Measurements from ENCODE around the gene NMRAL1. TPM values are rescaled to one million over a fixed set of nuclear protein-coding genes. Genes with fewer than 3 reads are reported as not detected.

Gene NMRAL1
- total and polyA plus RNA-seq, 9 donors: 15.0 to 72.7 (median 51.5) TPM

DNA sequence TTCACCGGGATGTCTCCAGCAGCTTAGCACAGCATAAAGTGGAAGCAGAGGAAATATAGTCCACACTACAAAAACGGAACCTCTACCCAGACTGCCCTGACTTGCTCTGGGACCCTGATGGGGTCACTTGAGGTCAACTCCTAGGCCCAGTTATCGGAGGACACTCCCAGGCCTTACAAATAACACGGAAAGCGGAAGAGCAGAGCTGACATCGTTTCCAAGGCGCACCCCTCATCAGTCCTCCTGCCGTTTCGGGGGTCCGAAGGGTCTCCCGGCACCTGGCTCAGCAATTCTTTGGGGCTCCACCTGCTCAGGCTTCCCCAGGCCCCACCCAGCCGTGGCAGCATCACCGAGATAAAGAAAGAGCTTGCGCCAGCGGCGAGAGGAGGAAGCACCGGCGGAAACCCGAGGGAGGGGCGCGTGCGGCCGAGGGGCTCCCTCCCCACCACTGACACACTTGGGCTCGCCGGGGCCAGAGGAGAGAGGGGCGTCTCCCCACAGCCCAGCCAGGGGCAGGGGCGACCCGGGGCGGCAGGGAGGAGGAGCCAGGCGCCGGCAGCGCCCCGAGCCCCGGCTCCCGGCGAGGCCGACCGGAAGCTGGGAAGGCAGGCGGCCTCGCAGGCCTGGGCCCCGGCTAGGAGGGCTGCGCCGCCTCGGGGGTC is 58.8 kb downstream of the NMRAL1 start:
- Histone ChIP-seq H3K9me3 (no peaks in the 10 kb centered on the region), H3K27me3 (no peaks in the 10 kb centered on the region), H3K36me3 (no peaks in the 10 kb centered on the region), H3K4me3 (peak overlapping the region; percentile 90), H3K4me1 (ENCODE audit: insufficient read depth) (peaks cover 4% of the 10 kb centered on the region), H3K27ac (peak overlapping the region in 1 of 2 donors; percentile 45)
- TF ChIP-seq, protein P1, sequence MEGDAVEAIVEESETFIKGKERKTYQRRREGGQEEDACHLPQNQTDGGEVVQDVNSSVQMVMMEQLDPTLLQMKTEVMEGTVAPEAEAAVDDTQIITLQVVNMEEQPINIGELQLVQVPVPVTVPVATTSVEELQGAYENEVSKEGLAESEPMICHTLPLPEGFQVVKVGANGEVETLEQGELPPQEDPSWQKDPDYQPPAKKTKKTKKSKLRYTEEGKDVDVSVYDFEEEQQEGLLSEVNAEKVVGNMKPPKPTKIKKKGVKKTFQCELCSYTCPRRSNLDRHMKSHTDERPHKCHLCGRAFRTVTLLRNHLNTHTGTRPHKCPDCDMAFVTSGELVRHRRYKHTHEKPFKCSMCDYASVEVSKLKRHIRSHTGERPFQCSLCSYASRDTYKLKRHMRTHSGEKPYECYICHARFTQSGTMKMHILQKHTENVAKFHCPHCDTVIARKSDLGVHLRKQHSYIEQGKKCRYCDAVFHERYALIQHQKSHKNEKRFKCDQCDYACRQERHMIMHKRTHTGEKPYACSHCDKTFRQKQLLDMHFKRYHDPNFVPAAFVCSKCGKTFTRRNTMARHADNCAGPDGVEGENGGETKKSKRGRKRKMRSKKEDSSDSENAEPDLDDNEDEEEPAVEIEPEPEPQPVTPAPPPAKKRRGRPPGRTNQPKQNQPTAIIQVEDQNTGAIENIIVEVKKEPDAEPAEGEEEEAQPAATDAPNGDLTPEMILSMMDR (IDR thresholded peaks at IDR 0.05): no peak
- no peak for TF ChIP-seq POLR2A (IDR thresholded peaks at IDR 0.05)
- TF ChIP-seq EP300 (IDR thresholded peaks at IDR 0.05): no peak
- 4 to 7% (median 5%) methylated on average over 37 to 44 of the region's 44 CpGs for WGBS, 3 donors
- intact Hi-C loops (cut with DNase I): no loop called here
- DNase-seq: peak in 2 of 5 donors; percentile 57 to 60

DNA sequence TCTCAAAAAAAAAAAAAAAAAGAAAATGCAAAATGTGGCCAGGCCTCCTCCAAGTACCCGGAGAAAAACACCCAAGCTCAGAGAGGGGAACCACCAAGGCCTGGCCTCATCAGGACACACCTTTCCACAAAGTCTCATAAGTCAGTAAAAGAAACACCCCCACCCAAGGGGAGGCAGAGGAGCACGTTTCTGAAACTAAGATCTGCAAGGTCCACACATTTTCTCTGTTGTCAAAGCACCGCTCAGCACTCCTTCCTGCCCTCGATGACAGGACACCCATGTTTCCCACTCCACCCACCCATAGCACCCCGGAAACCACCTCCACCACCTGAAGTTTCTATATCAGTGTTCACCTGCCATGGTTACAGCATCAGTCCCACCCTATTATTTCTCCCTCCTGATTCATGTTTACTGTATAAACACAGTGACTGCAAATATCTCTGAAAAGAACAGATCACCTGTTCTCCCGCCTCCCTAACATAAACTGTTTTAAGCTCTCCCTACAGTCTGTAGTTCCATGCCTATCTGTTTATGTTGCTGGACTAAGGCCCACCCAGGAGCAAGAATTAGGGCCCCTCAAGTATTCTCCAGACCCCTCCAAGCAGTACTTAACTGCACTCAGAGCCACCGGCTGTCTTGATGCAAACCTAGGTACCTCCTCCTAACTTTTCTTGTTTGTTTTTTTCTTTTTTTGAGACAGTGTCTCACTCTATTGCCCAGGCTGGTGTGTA is 60.1 kb downstream of the NMRAL1 start:
- H3K36me3 ChIP-seq: no peaks in the 10 kb centered on the region
- peaks cover 4% of the 10 kb centered on the region for H3K4me1 ChIP-seq (ENCODE audit: insufficient read depth)
- H3K27me3 ChIP-seq: no peaks in the 10 kb centered on the region
- intact Hi-C loops (cut with DNase I): no loop called here
- H3K4me3 ChIP-seq: no peak overlapping the region
- no peak for TF ChIP-seq EP300 (IDR thresholded peaks at IDR 0.05)
- TF ChIP-seq, protein P1 (IDR thresholded peaks at IDR 0.05): no peak
- TF ChIP-seq POLR2A (IDR thresholded peaks at IDR 0.05): no peak
- DNase-seq: no peak
- no peak overlapping the region for H3K27ac ChIP-seq
- 93% methylated on average over 7 of the region's 7 CpGs for WGBS, 3 donors
- H3K9me3 ChIP-seq: no peaks in the 10 kb centered on the region

DNA sequence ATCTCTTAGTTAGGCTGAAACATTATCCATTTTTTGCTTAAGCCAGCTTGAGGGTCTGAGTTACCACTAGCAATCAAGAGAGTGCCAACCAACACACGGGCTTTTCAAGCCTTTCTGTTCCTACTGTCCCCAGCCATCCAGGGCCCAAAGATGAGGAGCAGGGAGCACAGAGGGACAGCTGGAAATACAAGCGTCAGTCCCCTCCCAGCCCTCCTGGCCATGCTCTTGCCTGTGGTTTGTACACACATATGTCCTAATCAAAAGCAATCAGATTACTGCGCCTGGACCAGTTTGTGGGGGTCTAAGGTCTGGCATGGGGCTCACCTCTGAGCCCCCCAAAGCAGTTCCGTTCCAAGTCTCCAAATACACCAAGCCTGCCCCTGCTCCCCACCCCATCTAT is 61.6 kb downstream of the NMRAL1 start:
- H3K27me3 ChIP-seq: no peaks in the 10 kb centered on the region
- WGBS, 3 donors: 89 to 100% (median 95%) methylated on average over 4 of the region's 4 CpGs
- no peak for DNase-seq
- no peak overlapping the region for H3K4me3 ChIP-seq
- TF ChIP-seq POLR2A (IDR thresholded peaks at IDR 0.05): no peak
- TF ChIP-seq EP300 (IDR thresholded peaks at IDR 0.05): no peak
- TF ChIP-seq, protein P1 (IDR thresholded peaks at IDR 0.05): no peak
- H3K4me1 ChIP-seq (ENCODE audit: insufficient read depth): peaks cover 4% of the 10 kb centered on the region
- intact Hi-C loops (cut with DNase I): no loop called here
- no peak overlapping the region for H3K27ac ChIP-seq
- H3K36me3 ChIP-seq: no peaks in the 10 kb centered on the region
- H3K9me3 ChIP-seq: no peaks in the 10 kb centered on the region

DNA sequence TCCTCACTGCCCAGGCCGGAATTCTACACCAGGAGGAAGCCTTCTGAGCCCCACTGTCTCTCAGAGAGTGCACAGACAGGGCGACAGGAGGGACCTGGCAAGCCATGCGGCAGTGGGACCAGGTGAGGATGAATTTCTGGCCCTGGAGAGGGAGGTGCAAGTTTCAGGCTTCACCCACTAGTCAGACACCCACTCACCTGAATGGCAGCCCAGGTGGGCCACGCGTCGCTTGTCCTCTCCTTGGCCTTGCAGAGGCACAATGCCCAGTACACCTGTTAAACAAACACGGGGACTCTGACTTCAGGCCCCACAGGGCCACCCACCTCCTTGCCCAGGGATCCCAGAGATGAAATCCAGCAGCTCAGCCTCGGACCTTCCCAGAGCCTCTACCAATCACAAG is 62.3 kb downstream of the NMRAL1 start:
- WGBS, 3 donors: 78 to 89% (median 83%) methylated on average over 8 of the region's 8 CpGs
- DNase-seq: no peak
- H3K4me1 ChIP-seq (ENCODE audit: insufficient read depth): peaks cover 4% of the 10 kb centered on the region
- no peaks in the 10 kb centered on the region for H3K9me3 ChIP-seq
- TF ChIP-seq, protein P1 (IDR thresholded peaks at IDR 0.05): no peak
- no peak for TF ChIP-seq POLR2A (IDR thresholded peaks at IDR 0.05)
- no peaks in the 10 kb centered on the region for H3K36me3 ChIP-seq
- peak overlapping the region in 1 of 2 donors; percentile 3 for H3K27ac ChIP-seq
- no peak overlapping the region for H3K4me3 ChIP-seq
- no peaks in the 10 kb centered on the region for H3K27me3 ChIP-seq
- intact Hi-C loops (cut with DNase I): no loop called here

Small RNA genes lying within 50 kb of the gene (small RNA-seq; reads per million reads assigned to genes)
- not detected for gene AC012676.2

Other genes with a start within 250 kb of the NMRAL1 start
- 1 to 10 TPM in 3 of 7 donors, under 1 TPM in 4; under 0.01 to 2.1 (median 0.78) TPM for gene SRL, start 232.5 kb downstream of the NMRAL1 start, total RNA-seq
- 1 to 10 TPM; 1.1 to 7.5 TPM for gene SRL, start 232.5 kb downstream of the NMRAL1 start, polyA plus RNA-seq
- 10 to 100 TPM in 5 of 7 donors, 1 to 10 TPM in 2; 3.7 to 23.7 (median 18.3) TPM for gene TFAP4, start 201.6 kb downstream of the NMRAL1 start, total RNA-seq
- gene TFAP4, start 201.6 kb downstream of the NMRAL1 start, polyA plus RNA-seq: 10 to 100 TPM in 1 of 2 donors, 1 to 10 TPM in 1; 2.1 to 14.0 TPM
- 10 to 100 TPM in 5 of 7 donors, 1 to 10 TPM in 2; 5.1 to 79.5 (median 49.8) TPM for gene GLIS2, start 158.6 kb downstream of the NMRAL1 start, total RNA-seq
- gene GLIS2, start 158.6 kb downstream of the NMRAL1 start, polyA plus RNA-seq: 10 to 100 TPM in 1 of 2 donors, 1 to 10 TPM in 1; 1.6 to 24.6 TPM
- gene PAM16, start 123.3 kb downstream of the NMRAL1 start, total RNA-seq: 10 to 100 TPM; 24.0 to 47.2 (median 35.7) TPM
- 10 to 100 TPM; 18.5 to 42.2 TPM for gene PAM16, start 123.3 kb downstream of the NMRAL1 start, polyA plus RNA-seq
- gene VASN, start 102.8 kb downstream of the NMRAL1 start, total RNA-seq: 10 to 100 TPM; 19.8 to 49.5 (median 43.5) TPM
- 10 to 100 TPM in 1 of 2 donors, 1 to 10 TPM in 1; 2.4 to 47.6 TPM for gene VASN, start 102.8 kb downstream of the NMRAL1 start, polyA plus RNA-seq
- gene CORO7, start 58.0 kb downstream of the NMRAL1 start, total RNA-seq: 10 to 100 TPM in 6 of 7 donors, 1 to 10 TPM in 1; 7.6 to 29.5 (median 19.5) TPM
- gene CORO7, start 58.0 kb downstream of the NMRAL1 start, polyA plus RNA-seq: 1 to 10 TPM; 1.3 to 9.7 TPM
- 10 to 100 TPM; 32.5 to 47.0 (median 39.0) TPM for gene DNAJA3, start 48.8 kb downstream of the NMRAL1 start, total RNA-seq
- 10 to 100 TPM; 26.4 to 35.0 TPM for gene DNAJA3, start 48.8 kb downstream of the NMRAL1 start, polyA plus RNA-seq
- gene HMOX2, start 1.8 kb upstream of the NMRAL1 start, total RNA-seq: 10 to 100 TPM; 25.0 to 40.5 (median 31.6) TPM
- 10 to 100 TPM; 29.5 to 73.3 TPM for gene HMOX2, start 1.8 kb upstream of the NMRAL1 start, polyA plus RNA-seq
- 10 to 100 TPM; 14.6 to 55.1 (median 41.4) TPM for gene CDIP1, start 64.1 kb upstream of the NMRAL1 start, total RNA-seq
- gene CDIP1, start 64.1 kb upstream of the NMRAL1 start, polyA plus RNA-seq: 10 to 100 TPM; 19.1 to 24.5 TPM
- gene C16orf96, start 81.7 kb upstream of the NMRAL1 start, total RNA-seq: under 1 TPM; 0.10 to 0.30 (median 0.13) TPM
- under 1 TPM; 0.07 to 0.08 TPM for gene C16orf96, start 81.7 kb upstream of the NMRAL1 start, polyA plus RNA-seq
- 10 to 100 TPM in 6 of 7 donors, 1 to 10 TPM in 1; 9.3 to 39.5 (median 21.4) TPM for gene UBALD1, start 140.3 kb upstream of the NMRAL1 start, total RNA-seq
- gene UBALD1, start 140.3 kb upstream of the NMRAL1 start, polyA plus RNA-seq: 10 to 100 TPM in 1 of 2 donors, under 1 TPM in 1; 0.43 to 24.0 TPM
- gene MGRN1, start 150.2 kb upstream of the NMRAL1 start, total RNA-seq: 10 to 100 TPM; 23.2 to 94.2 (median 64.6) TPM
- 10 to 100 TPM; 21.5 to 27.9 TPM for gene MGRN1, start 150.2 kb upstream of the NMRAL1 start, polyA plus RNA-seq
- gene NUDT16L1, start 218.9 kb upstream of the NMRAL1 start, total RNA-seq: 10 to 100 TPM; 19.4 to 33.1 (median 28.0) TPM
- 10 to 100 TPM in 1 of 2 donors, 1 to 10 TPM in 1; 8.1 to 33.6 TPM for gene NUDT16L1, start 218.9 kb upstream of the NMRAL1 start, polyA plus RNA-seq

All from ovary (tissue), 9 donors.